HT-29 (cell line): ENCODE results near the gene B3GNT9. TPM values are rescaled to one million over a fixed set of nuclear protein-coding genes. Genes with fewer than 3 reads are reported as not detected.

Experiments used
- DNase-seq: peaks from one replicate; pipeline ENCODE4 v3.0.0-alpha.2; 2015; ENCODE audit warnings: low spot score
- total RNA-seq: library from RNA; depleted of rRNA; stranded (reverse); fragments of >200 nt; shearing (Covaris generic); gene quantifications from 2 replicates; pipeline ENCODE4 v1.2.3, GENCODE V29; 2014; rRNA removed

Gene B3GNT9, protein sequence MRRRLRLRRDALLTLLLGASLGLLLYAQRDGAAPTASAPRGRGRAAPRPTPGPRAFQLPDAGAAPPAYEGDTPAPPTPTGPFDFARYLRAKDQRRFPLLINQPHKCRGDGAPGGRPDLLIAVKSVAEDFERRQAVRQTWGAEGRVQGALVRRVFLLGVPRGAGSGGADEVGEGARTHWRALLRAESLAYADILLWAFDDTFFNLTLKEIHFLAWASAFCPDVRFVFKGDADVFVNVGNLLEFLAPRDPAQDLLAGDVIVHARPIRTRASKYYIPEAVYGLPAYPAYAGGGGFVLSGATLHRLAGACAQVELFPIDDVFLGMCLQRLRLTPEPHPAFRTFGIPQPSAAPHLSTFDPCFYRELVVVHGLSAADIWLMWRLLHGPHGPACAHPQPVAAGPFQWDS
- total RNA-seq = 10.7 and 13.5 TPM in 2 replicates

DNA sequence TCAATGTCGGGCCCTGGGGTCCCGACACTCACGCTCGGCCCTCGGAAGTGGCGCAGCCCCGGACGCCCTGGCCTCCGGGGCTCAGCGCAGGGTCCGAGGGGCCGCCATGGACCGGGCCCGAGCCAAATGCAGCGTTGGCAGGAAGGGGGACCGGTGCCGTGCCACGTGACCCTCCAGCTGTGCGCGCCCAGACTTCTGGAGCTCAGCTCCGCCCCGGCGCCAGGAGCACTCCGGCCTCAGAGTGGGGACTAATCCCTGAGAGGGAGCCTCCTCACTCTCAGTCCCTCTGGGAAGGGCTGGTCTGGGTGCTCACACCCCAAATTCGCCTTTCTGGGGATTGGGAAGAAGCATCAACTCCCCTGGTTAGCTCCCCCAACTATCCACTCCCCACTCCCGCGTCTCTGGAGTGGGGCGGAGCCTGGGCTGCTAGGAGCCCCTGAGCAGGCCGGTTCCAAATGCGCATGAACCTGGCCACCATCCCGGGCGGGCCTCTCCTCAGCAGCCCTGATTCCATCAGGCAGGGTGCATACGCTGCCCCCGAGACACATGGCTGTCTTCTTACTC, at the start of gene B3GNT9:
B3GNT9 (minus strand) TSS at position 166 of the 564 bp plus-strand sequence. CDS start 513 bp downstream, outside the sequence.
- DNase-seq = peak; percentile 77

DNA sequence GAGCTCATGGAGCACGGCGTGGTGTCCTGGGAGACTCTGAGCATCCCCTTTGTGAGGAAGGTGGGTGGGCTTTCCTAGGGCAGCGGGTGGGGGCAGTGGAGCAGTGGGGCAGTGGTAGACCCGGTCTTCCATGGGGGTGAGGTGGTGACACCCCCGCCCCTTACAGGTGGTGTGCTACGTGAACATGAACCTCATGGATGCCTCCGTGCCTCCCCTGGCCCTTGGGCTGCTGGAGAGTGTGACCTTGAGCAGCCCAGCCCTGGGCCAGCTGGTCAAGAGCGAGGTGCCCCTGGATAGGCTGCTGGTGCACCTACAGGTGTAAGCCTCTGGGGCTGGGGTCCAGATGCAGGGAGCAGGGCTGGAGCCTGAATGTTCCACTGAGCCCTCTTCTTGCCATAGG, 49.7 kb upstream of the B3GNT9 start:
- DNase-seq = no peak

DNA sequence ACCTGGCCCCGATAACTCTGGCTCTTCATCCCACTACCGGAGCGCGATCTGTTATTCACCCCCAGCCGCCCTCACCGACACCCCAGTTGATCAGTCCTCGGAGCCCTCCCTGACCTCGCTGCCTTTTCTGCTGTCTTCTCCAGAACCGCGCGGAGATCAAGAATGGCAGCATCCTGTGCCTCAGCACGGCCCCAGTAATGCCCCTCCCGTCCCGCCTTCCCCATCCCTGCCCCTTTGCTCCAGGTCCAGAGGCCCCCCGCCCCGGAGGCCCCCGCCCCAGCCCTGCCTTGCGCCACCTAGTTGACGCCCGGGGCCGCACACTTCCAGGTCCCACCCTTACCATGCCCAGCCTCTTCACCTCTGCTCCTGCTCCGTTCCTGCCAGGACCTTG, 49.0 kb upstream of the B3GNT9 start:
- no peak for DNase-seq

DNA sequence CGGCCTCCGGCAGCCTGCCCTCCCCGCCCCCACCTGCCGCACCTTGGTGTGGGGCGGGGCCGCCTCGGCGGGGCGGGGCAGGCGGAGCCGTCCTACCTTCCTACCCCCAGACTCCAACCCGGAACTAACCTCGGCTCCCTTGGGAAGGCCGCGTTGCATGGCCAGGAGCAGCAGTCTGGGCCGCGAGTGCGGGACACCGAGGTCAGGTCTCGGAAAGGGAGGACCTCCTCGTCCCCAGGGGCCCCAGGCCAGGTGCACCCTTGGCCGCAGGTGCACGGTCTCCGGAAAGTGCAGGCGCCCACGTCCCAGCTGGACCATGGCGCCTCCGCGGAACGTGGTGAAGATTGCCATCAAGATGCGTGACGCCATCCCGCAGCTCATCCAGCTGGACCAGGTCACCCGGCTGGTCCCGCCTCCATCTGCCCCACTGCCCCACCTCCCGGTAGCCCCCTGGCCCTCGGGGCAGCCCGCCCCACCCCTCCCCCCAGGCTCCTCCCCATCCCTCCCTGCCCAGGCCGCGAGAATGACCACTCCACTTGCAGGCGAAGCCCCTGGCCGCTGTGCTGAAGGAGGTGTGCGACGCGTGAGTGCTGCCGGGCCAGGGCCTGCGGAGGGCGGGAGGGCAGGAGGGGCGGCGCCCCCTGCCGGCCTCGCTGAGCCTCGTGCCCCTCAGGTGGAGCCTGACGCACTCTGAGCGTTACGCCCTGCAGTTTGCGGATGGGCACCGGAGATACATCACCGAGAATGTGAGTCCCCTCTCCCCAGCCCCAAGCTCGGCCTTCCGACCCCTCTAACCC, 48.4 kb upstream of the B3GNT9 start, which contains the start of gene ELMO3:
ELMO3 (plus strand) TSS at position 121 of the 797 bp plus-strand sequence; CDS start at position 317, 196 bp downstream.
- DNase-seq = peak; percentile 86

DNA sequence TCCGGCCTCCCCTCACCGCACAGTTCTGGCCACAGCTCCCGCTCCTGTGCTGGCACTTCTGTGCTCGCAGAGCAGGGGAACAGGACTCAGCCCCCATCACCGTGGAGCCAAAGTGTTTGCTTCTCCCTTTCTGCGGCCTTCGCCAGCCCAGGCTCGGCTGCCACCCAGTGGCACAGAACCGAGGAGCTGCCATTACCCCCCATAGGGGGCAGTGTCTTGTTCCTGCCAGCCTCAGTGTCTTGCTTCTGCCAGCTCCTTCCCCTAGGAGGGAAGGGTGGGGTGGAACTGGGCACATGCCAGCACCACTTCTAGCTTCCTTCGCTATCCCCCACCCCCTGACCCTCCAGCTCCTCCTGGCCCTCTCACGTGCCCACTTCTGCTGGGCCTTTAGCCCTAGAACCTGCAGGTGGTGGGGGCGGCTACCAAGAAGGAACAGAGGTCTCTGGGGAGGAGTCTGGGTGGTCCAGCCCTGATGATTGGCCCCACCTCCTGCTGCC, 47.5 kb upstream of the B3GNT9 start:
- peak; percentile 82 for DNase-seq

DNA sequence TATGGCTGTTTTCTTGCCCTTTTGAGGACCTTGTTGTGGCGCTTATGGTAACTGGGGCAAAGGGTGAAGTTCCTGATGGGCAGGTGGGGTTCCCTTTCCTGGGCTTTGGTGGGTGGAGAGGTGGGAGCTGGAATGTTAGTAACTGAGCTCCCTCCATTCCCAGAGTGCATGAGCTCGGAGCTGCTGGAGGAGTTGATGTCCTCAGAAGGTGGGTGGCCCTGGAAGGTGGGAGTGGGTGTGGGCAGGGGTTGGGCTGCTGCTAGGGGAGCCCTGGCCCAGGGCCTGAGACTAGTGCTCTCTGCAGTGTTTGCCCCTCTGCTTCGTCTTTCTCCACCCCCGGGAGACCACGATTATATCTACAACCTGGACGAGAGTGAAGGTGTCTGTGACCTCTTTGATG, 46.9 kb upstream of the B3GNT9 start:
- no peak for DNase-seq

DNA sequence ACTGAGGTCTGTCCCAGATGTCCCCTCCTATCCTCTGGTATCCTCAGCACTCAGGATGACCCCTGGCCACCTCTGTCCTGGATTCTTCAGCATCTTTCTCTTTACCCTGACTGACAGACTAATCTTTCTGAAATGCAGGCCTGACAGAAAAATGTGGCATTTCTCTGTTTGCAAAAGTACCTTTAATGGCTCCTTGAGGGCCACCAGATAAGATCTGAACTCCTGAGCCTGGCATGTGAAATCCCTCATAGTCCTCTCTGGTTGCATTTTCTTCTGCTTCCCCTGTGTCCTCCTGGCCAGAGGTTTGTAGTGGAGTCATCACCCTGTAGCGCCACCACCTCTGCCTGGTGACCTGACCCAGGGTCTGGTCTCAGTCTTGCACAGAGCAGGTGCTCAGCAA, 46.1 kb upstream of the B3GNT9 start:
- no peak for DNase-seq

DNA sequence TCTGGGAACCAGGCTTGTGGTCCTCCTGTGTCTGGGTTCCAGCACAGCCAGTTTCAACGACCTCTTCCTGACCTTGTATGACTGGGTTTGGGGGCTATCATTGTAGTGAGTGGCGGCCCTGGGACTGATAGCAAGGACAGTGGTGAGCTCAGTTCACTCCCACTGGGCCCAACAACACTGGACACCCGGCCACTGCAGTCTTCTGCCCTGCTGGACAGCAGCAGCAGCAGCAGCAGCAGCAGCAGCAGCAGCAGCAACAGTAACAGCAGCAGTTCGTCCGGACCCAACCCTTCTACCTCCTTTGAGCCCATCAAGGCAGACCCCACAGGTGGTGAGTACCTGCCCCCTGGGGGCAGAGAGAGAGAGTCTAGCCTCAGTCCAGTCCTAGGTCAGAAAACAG, 44.9 kb upstream of the B3GNT9 start:
- DNase-seq = no peak

DNA sequence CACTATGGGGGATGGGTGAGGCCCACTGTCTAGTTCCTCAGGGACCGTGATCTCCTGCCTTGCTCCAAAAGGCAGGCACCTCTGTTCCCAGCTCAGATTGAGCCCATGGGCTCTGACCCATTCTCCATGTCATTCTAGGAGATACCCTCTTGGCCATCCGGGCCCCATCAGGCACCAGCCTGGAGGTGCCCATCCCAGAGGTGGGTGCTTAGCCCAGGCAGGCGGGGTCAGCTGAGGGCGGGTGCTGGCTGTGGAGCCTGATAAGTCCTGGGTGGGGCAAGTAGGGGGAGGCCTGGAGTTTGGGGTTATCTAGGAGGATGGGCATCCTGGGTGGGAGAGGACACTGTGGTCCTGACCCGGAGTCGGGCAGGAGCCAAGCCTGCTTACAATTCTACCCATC, 43.5 kb upstream of the B3GNT9 start:
- no peak for DNase-seq

DNA sequence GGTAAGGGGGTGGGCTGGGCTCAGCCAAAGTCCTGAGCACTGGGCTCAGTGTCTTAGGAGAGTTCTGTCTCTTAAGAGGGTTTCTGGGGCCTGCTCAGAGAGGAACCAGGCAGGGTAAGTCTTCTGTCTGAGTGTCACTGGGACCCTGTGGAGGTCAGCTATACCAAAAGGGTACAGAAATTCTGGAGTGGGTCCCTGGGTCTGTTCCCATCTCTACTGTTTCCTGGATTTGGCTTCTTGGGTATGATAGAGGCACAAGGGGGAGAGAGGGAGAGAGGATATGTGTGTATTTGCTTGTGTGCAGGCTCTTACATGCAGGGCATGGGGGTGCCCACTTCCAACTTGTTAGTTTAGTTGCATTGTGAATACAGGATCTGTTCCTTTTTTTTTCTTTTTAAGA, 42.7 kb upstream of the B3GNT9 start:
- no peak for DNase-seq

DNA sequence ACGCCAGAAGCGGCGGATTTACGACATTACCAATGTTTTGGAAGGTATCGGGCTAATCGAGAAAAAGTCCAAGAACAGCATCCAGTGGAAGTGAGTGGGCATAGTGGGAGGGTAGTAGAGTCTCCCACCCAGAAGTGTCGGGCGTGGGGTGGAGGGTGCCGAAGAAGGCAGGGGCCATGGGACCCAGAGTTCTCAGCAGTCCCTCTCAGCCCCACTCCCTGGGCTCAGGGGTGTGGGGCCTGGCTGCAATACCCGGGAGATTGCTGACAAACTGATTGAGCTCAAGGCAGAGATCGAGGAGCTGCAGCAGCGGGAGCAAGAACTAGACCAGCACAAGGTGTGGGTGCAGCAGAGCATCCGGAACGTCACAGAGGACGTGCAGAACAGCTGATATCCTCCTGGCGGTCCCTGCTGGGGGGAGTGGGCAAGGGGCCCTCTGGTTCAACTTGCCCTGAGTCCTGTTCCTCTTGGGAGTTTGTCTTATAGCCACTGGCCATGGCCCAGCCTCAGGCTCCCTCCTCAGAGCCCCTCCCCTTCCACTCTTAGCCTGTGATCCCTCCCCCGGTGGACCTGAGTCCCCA, 42.1 kb upstream of the B3GNT9 start:
- no peak for DNase-seq

DNA sequence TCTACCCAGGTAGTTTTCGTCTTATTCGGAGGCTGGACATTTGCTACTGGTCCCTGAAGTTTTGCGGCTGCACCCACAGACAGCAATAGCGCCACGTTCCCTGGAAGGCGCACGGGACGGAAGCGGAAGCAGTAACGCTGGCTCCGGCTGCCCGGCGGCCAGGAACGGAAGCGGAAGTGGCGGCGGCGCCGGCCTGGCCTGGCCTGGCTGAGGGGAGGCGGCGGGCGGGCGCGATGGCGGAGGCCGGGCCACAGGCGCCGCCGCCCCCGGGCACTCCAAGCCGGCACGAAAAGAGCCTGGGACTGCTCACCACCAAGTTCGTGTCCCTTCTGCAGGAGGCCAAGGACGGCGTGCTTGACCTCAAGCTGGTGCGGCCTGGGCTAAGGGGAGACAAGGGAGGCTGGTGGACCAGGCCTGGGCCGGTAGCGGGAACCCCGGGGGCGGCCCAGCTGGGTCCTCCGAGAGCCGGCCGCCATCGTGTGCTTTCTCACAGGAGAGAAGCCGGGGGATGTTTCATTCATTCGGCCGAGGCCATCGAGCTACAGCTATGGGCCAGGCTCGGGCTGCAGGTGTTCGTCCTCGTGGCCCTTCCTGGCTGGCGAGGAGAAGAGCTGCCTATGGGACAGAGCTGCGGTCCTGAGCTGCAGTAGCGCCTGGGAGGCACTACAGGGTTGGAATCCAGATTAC, 41.3 kb upstream of the B3GNT9 start, which contains the start of gene E2F4:
E2F4 (plus strand) TSS at position 161 of the 687 bp plus-strand sequence; CDS start at position 234, 73 bp downstream.
- peak; percentile 89 for DNase-seq

DNA sequence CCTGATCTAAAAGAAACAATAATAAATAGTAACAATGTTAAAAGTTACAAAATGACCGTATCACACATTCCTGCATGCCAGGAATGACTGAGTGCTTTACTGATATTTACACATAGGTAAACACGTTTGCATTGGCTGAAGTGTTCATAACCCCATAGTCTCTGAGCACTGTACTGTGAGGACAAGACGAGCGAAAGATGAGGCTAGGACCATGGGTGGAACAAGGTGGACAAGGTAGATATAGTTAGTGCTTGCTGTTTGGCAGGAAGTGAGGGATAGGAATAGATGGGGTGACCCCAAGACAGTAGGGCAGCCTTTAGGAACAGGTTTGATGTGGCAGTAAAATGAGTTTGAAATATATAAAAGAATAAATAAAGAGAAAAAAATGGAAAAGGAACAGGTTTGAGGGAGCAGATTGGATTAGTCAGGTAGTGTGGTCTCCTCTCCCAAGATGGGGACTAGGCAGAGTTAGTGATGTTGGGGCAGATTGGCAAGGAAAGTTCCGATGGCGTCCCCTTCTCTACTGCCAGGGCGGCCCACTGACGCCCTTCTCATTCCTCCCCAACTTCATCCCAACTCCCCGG, 40.7 kb upstream of the B3GNT9 start:
- no peak for DNase-seq

DNA sequence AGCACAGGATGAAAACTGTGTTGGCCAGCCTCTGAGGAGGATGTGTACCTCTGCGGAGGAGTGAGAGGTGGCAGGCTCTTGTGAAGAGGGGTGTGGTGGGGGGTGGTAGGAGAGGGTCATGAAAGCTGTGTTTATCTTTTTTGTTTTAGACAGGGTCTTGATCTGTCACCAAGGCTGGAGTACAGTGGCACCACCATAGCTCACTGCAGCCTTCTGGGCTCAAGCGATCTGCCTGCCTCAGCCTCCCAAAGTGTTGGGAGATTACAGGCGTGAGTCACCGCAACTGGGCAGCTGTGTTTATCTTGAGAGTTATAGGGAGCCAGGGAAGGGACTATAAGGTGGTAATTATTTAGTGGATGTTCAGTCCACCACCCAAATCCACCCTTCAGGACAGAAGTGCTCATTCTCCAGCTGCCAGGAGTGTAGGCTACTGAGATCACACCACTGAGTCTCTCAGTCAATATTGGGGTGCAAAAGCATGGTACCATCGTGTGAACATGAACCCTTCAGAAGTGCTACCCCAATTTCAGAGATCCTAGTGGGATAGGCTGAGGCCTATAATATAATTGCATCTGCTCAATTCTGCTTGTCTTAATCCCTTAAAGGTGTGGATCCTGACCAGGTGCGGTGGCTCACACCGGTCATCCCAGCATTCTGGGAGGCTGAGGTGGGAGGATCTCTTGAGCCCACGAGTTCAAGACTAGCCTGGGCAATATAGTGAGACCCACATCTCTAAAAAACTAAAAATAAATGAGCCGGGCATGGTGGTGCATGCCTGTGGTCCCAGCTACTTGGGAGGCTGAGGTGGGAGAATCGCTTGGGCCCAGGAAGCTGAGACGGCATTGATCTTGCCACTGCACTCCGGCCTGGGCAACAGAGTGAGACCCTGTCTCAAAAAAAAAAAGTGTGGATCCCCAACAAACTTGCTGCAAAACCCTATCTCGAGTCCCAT, 39.9 kb upstream of the B3GNT9 start:
- no peak for DNase-seq

DNA sequence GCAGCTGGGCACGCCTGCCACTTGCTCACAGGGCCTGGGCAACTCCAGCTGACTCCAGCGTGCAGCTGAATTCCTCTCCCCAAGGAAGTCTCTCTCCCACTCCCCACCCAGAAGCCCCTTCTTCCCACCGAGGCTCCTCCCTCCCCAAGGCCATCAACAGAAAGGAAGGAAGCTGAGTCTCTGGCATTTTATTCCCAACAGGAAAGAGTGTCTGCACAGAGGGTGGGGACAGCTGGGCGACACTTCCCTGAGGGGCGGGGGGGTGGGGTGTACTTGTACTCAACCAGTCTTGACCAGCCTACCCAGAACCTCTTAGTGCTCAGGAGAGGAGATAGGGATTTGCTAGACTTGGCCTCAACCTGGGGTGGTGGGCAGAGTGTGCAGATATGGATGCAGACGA, 39.2 kb upstream of the B3GNT9 start, which contains the start of gene EXOC3L1:
EXOC3L1 (minus strand) TSS at position 96 of the 400 bp plus-strand sequence. CDS start 460 bp downstream, outside the sequence.
- no peak for DNase-seq

DNA sequence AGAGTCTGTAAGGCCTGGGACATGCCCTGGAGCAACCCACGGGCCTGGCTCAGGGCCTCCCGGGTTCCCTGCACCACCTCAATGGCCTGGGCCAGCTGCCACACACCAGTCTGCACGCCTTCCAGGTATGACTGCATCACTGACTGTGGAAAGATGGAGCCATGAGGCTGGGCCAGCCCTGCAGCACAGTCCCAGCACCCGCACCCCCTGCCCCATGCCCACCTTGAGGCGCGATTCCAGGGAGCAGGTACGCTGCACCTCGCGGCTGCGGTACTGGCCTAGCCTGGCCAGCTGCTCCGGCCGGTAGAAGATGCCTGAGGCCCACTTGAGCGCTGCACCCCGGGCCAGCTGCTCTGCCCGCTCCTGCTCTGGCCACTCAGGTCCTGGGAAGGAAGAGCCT, 38.0 kb upstream of the B3GNT9 start:
- no peak for DNase-seq

DNA sequence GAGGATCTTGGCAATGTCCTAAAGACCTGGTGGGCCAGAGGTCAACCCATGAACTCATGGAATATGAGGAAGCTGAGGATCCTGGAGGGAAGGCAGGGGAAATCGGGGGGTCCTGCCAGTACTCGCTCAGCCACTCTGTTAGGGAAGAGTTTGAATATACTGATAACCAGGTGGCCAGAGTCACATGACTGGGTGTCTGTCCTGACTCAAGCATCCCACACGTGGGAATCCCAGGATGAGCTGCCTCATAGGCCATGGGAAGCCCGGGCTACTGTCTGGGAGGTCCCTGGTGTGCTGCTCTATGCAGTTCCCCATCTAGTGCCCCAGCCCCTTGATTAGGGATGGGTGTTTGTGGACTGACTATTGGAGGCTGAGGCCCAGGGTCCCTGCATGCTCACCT, 37.5 kb upstream of the B3GNT9 start:
- DNase-seq = no peak

DNA sequence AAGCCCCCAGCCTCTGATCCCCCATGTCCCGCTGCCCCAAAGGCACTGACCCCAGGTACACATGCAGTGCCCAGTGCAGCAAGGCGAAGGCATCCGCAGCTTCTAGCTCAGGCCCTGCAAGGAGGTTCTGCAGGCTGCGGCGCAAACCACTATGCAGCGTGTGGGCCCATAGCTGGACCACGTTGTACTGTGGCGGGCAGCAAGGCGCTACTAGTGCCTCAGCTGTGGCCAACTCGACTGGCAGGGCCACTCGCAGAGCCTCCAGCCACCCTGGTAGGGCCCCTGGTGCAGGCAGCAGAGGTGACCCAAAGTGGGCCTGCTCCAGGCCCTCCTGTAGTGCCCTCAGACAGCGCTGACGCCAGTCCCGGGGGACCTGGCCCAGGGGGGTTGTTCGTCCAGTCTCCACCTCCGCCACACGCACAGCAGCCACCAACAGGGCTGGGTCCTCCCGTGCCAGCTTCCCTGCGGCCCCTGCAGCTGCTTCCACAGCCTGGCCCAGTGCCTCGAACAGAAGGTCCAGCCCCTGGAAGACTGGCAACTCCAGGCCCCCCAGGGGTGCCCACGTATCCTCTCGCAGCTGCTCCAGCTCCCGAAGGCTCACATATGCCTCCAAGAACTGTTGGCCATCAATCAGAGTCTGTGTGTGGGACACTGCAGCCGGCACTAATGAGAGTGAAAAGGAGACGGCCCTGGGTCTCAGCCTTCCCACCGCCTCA, 36.5 kb upstream of the B3GNT9 start:
- no peak for DNase-seq

DNA sequence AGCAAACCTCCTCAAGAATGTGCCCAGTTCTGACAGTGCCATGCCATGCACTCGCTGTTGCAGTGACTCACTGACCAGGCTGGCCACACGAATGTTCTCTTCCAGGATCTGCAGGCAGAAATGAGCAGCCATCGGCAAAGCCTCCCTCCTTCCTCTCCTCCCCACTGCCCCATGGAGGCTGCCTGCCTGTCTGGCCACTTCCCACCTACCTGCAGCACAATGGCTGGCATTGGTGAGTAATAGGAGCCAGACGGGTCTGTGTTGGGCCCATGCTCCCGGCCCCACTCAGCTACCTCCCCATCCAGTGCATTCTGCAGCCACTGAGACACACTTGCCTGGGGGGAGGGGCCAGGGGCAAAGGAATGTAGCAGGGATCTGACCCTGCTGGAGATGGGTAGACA, 35.8 kb upstream of the B3GNT9 start:
- DNase-seq = no peak
